Astrocyte (in vitro differentiated cells and primary cell): Measurements from ENCODE around the gene PCDHGA5.

ENCODE experiments used
- CTCF ChIP-seq: IDR thresholded peaks from 2 replicates; pipeline ENCODE4 v1.5.1; 2011; ENCODE audit warnings: low read depth, mild to moderate bottlenecking, inconsistent platforms, low read length, moderate library complexity; ENCODE audit not compliant: insufficient read depth
- EZH2 ChIP-seq: IDR thresholded peaks from 2 replicates; pipeline ENCODE4 v1.6.1; 2012; ENCODE audit warnings: mild to moderate bottlenecking, low read length, inconsistent platforms; ENCODE audit not compliant: insufficient read depth

GRCh38 chr5:141343953-141344463 is 20.0 kb upstream of the PCDHGA5 start:
- TF ChIP-seq CTCF = no peak
- no peak for TF ChIP-seq EZH2
